OCI-LY1 (cell line): Measurements from ENCODE around the gene PLEKHA7.

Source experiments
- H2AFZ ChIP-seq: fragments of 200-600 bp; sonication (generic), shearing (Covaris generic); 2 replicates; pipeline ENCODE4 v1.6.0; 2014; ENCODE audit warnings: antibody characterized with exemption, mild to moderate bottlenecking, low read length
- H3F3A ChIP-seq: fragments of 200-600 bp; sonication (generic), shearing (Covaris generic); 2 replicates; pipeline ENCODE4 v1.6.0; 2014; ENCODE audit warnings: mild to moderate bottlenecking, antibody characterized with exemption, low read length, moderate library complexity; ENCODE audit not compliant: insufficient read depth
- H3K27ac ChIP-seq: fragments of 200-600 bp; sonication (generic); 2 replicates; pipeline ENCODE4 v1.5.1; 2014; ENCODE audit warnings: low read length, mixed run types, mild to moderate bottlenecking, low read depth; ENCODE audit not compliant: poor library complexity, severe bottlenecking
- H3K27me3 ChIP-seq: fragments of 200-600 bp; sonication (generic); 2 replicates; pipeline ENCODE4 v1.6.0; 2014; ENCODE audit warnings: antibody characterized with exemption, mild to moderate bottlenecking, low read length, moderate library complexity; ENCODE audit not compliant: insufficient read depth
- H3K36me3 ChIP-seq: fragments of 200-600 bp; sonication (generic); 2 replicates; pipeline ENCODE4 v1.6.1; 2014; ENCODE audit warnings: mild to moderate bottlenecking, antibody characterized with exemption, low read length, moderate library complexity, mixed read lengths; ENCODE audit not compliant: insufficient read depth
- H3K4me1 ChIP-seq: fragments of 200-600 bp; sonication (generic); 2 replicates; pipeline ENCODE4 v1.5.1; 2014; ENCODE audit warnings: mild to moderate bottlenecking, low read length, moderate library complexity; ENCODE audit not compliant: insufficient read depth, severe bottlenecking
- H3K4me2 ChIP-seq: fragments of 200-600 bp; sonication (generic), shearing (Covaris generic); 2 replicates; pipeline ENCODE4 v1.6.1; 2014; ENCODE audit warnings: low read length
- H3K4me3 ChIP-seq: fragments of 200-600 bp; sonication (generic); 2 replicates; pipeline ENCODE4 v1.5.1; 2014; ENCODE audit warnings: low read length, low read depth, mild to moderate bottlenecking, mixed read lengths; ENCODE audit not compliant: poor library complexity, severe bottlenecking
- H3K79me2 ChIP-seq: fragments of 200-600 bp; shearing (Covaris generic); 2 replicates; pipeline ENCODE4 v1.6.1; 2016; ENCODE audit warnings: mixed run types, low read length, mixed read lengths; ENCODE audit not compliant: insufficient read depth
- H3K9ac ChIP-seq: fragments of 200-600 bp; sonication (generic), shearing (Covaris generic); 2 replicates; pipeline ENCODE4 v1.6.1; 2014; ENCODE audit warnings: mild to moderate bottlenecking, low read length, mixed read lengths
- H3K9me2 ChIP-seq: fragments of 200-600 bp; sonication (generic), shearing (Covaris generic); 2 replicates; pipeline ENCODE4 v1.6.1; 2014; ENCODE audit warnings: low read depth, mild to moderate bottlenecking, low read length, mixed read lengths
- H3K9me3 ChIP-seq: fragments of 200-600 bp; shearing (Covaris generic); 2 replicates; pipeline ENCODE4 v1.6.1; 2014; ENCODE audit warnings: low read length, mixed read lengths
- H4K20me1 ChIP-seq: fragments of 200-600 bp; sonication (generic), shearing (Covaris generic); 2 replicates; pipeline ENCODE4 v1.6.0; 2016; ENCODE audit warnings: mild to moderate bottlenecking, low read length; ENCODE audit not compliant: insufficient read depth
- CTCF ChIP-seq: fragments of 200-600 bp; sonication (generic), shearing (Covaris generic); IDR thresholded peaks from 2 replicates; pipeline ENCODE4 v1.5.1; 2017; ENCODE audit warnings: mild to moderate bottlenecking, antibody characterized with exemption, low read length, moderate library complexity, mixed read lengths
- EZH2 ChIP-seq: fragments of 200-600 bp; sonication (generic), shearing (Covaris generic); IDR thresholded peaks from 2 replicates; pipeline ENCODE4 v1.8.0; 2017; ENCODE audit warnings: borderline replicate concordance, mixed run types, mild to moderate bottlenecking, antibody characterized with exemption, low read length, moderate library complexity, mixed read lengths

The PLEKHA7 gene

GRCh38 chr11:16818284-16818683, 195.9 kb downstream of the PLEKHA7 start:
- Histone ChIP-seq H3K9me2 (no peaks in the 10 kb centered on the region), H3F3A (no peaks in the 10 kb centered on the region), H3K79me2 (no peaks in the 10 kb centered on the region), H3K4me2 (no peak overlapping the region), H3K9ac (no peak overlapping the region), H3K27ac (no peak overlapping the region), H3K4me1 (no peaks in the 10 kb centered on the region), H3K36me3 (no peaks in the 10 kb centered on the region), H4K20me1 (no peaks in the 10 kb centered on the region), H3K27me3 (no peaks in the 10 kb centered on the region), H3K9me3 (no peaks in the 10 kb centered on the region), H3K4me3 (no peak overlapping the region), H2AFZ (no peak overlapping the region)
- no peak for TF ChIP-seq EZH2
- TF ChIP-seq CTCF, result no peak

- Histone ChIP-seq H3K9ac (no peak overlapping the region), H3K9me3 (no peaks in the 10 kb centered on the region), H3K4me3 (no peak overlapping the region), H3F3A (no peaks in the 10 kb centered on the region), H3K4me2 (no peak overlapping the region), H4K20me1 (no peaks in the 10 kb centered on the region), H3K4me1 (no peaks in the 10 kb centered on the region), H3K9me2 (no peaks in the 10 kb centered on the region), H3K27ac (no peak overlapping the region), H3K79me2 (no peaks in the 10 kb centered on the region), H3K36me3 (no peaks in the 10 kb centered on the region), H3K27me3 (no peaks in the 10 kb centered on the region), H2AFZ (no peak overlapping the region)
- TF ChIP-seq EZH2, result no peak
- TF ChIP-seq CTCF, result no peak
These were observed 196.9 kb downstream of the PLEKHA7 start for GRCh38 chr11:16817351-16817750.

GRCh38 chr11:16816358-16817270, 197.6 kb downstream of the PLEKHA7 start:
- TF ChIP-seq CTCF (no peak), EZH2 (no peak)
- H3K4me3 ChIP-seq, result no peak overlapping the region

More at GRCh38 chr11:16816358-16817270, 197.6 kb downstream of the PLEKHA7 start:
- no peaks in the 10 kb centered on the region for H4K20me1 ChIP-seq
- H3K4me1 ChIP-seq, result no peaks in the 10 kb centered on the region
- H3K27me3 ChIP-seq, result no peaks in the 10 kb centered on the region
- no peak overlapping the region for H3K4me2 ChIP-seq
- no peaks in the 10 kb centered on the region for H3K79me2 ChIP-seq
- H3K9me2 ChIP-seq, result no peaks in the 10 kb centered on the region
- no peaks in the 10 kb centered on the region for H3F3A ChIP-seq
- H3K9ac ChIP-seq, result no peak overlapping the region
- no peaks in the 10 kb centered on the region for H3K36me3 ChIP-seq
- no peak overlapping the region for H3K27ac ChIP-seq
- no peak overlapping the region for H2AFZ ChIP-seq
- H3K9me3 ChIP-seq, result no peaks in the 10 kb centered on the region
